NT2/D1 (cell line): Measurements from ENCODE around the gene SEL1L.

Experiments used
- YY1 ChIP-seq: IDR thresholded peaks from 2 replicates; pipeline ENCODE4 v1.6.1; 2011; ENCODE audit not compliant: insufficient read length, insufficient read depth
- ZNF274 ChIP-seq: IDR thresholded peaks from 2 replicates; pipeline ENCODE4 v1.6.1; 2011; ENCODE audit warnings: mild to moderate bottlenecking, low read depth, low read length

DNA sequence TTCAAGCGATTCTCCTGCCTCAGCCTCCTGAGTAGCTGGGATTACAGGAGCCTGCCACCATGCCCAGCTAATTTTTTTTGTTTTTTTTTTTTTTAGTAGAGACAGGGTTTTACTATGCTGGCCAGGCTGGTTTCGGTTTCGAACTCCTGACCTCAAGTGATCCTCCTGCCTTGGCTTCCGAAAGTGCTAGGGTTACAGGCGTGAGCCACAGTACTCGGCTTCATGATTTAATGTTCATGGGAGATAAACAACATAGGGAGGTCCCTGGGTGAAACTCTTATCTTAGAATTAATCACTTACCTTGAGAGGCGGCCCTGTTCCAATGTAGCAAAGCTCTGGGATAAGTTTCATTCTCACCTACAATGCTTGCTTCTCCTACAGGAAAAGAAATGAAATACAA, 48.3 kb downstream of the SEL1L start:
- TF ChIP-seq YY1 (no peak), ZNF274 (no peak)
